GM12892 (cell line): ENCODE results near the gene PEX3.

Source experiments
- POLR2A ChIP-seq: IDR thresholded peaks from 2 replicates; pipeline ENCODE4 v1.6.1; 2011; ENCODE audit warnings: low read depth, low read length, control low read depth
- POLR2AphosphoS5 ChIP-seq: IDR thresholded peaks from 2 replicates; pipeline ENCODE4 v1.6.1; 2011; ENCODE audit warnings: low read depth, low read length, control low read depth
- TAF1 ChIP-seq: IDR thresholded peaks from 2 replicates; pipeline ENCODE4 v1.6.1; 2011; ENCODE audit warnings: low read depth, mild to moderate bottlenecking, control low read depth, low read length, borderline replicate concordance

GRCh38 chr6:143449082-143449713, 1.4 kb upstream of the PEX3 start:
- TF ChIP-seq POLR2AphosphoS5 (no peak), TAF1 (no peak), POLR2A (no peak)
